ENCODE data around the gene GPAT3.
"Not testable (repeated sequence)": the region's sequence is repeated elsewhere in the genome, so short reads cannot be mapped to it uniquely, and the experiment has no call there.

GPAT3 gene

DNA sequence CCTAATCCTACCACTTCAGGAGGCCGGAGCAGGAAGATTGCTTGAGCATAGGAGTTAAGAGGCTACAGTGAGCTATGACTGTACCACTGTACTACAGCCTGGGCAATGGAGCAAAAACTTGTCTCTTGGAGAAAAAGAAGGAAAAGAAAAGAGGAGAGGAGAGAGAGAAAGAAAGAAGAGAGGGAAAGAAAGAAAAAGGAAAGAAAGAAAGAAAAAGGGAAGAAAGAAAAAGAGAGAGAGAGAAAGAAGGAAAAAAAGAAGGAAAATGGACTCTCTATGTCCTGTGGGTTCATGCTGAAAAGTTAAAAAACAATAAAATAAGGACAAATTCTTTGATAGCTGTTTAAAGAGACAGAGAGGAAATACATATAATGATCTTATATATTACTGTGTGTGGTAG, 37.7 kb upstream of the GPAT3 start:
- Mint-ChIP-seq H3K27ac (no peak overlapping the region), H3K4me3 (no peak overlapping the region), H3K36me3 (ENCODE audit: low read depth) (no peaks in the 10 kb centered on the region), H3K9me3 (no peaks in the 10 kb centered on the region), H3K4me1 (no peaks in the 10 kb centered on the region), H3K27me3 (ENCODE audit: low read depth) (peaks cover 6% of the 10 kb centered on the region)
- TF ChIP-seq, protein P1, sequence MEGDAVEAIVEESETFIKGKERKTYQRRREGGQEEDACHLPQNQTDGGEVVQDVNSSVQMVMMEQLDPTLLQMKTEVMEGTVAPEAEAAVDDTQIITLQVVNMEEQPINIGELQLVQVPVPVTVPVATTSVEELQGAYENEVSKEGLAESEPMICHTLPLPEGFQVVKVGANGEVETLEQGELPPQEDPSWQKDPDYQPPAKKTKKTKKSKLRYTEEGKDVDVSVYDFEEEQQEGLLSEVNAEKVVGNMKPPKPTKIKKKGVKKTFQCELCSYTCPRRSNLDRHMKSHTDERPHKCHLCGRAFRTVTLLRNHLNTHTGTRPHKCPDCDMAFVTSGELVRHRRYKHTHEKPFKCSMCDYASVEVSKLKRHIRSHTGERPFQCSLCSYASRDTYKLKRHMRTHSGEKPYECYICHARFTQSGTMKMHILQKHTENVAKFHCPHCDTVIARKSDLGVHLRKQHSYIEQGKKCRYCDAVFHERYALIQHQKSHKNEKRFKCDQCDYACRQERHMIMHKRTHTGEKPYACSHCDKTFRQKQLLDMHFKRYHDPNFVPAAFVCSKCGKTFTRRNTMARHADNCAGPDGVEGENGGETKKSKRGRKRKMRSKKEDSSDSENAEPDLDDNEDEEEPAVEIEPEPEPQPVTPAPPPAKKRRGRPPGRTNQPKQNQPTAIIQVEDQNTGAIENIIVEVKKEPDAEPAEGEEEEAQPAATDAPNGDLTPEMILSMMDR (IDR thresholded peaks at IDR 0.05; ENCODE audit: unreplicated experiment in 3 of 3) = no peak

DNA sequence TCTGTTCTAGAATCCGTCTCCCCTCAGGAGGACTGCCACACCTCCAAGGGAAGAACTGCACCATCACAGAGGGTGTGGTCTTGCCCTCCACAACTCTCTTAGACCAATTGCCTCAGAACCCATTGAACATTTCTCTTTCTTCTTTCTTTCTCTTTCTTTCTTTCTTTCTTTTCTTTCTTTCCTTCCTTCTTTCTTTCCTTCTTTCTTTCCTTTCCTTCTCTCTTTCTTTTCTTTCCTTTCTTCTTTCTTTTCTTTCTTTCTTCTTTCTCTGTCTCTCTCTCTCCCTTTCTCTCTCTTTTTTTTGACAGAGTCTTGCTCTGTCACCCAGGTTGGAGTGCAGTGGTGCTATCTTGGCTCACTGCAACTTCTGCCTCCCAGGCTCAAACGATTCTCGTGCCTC, 34.2 kb upstream of the GPAT3 start:
- not testable (repeated sequence) for H3K36me3 Mint-ChIP-seq (ENCODE audit: low read depth); H3K27ac Mint-ChIP-seq; H3K4me3 Mint-ChIP-seq; H3K27me3 Mint-ChIP-seq (ENCODE audit: low read depth); H3K9me3 Mint-ChIP-seq; H3K4me1 Mint-ChIP-seq

DNA sequence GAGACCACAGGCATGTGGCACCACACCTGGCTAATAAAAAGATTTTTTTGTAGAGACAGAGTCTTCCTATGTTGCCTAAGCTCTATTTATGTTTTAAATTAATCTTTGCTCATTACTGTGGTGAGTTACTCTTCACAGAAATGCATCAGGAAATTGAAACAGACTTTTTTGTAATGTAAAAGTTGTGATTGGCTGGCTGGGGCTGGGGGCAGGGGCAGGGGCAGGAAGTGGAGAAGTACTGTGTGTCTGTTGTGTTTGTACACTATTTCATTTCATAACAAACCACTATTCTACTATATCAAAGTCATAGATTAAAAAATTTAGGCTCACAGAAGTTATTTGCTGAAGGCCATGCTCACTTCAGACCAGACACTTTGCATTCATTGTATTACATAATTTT, 31.9 kb upstream of the GPAT3 start:
- H3K4me3 Mint-ChIP-seq = no peak overlapping the region
- no peaks in the 10 kb centered on the region for H3K9me3 Mint-ChIP-seq
- peaks cover 6% of the 10 kb centered on the region for H3K27me3 Mint-ChIP-seq (ENCODE audit: low read depth)
- TF ChIP-seq, protein P1 (IDR thresholded peaks at IDR 0.05; ENCODE audit: unreplicated experiment in 3 of 3) = no peak
- no peaks in the 10 kb centered on the region for H3K4me1 Mint-ChIP-seq
- H3K27ac Mint-ChIP-seq = no peak overlapping the region
- no peaks in the 10 kb centered on the region for H3K36me3 Mint-ChIP-seq (ENCODE audit: low read depth)

DNA sequence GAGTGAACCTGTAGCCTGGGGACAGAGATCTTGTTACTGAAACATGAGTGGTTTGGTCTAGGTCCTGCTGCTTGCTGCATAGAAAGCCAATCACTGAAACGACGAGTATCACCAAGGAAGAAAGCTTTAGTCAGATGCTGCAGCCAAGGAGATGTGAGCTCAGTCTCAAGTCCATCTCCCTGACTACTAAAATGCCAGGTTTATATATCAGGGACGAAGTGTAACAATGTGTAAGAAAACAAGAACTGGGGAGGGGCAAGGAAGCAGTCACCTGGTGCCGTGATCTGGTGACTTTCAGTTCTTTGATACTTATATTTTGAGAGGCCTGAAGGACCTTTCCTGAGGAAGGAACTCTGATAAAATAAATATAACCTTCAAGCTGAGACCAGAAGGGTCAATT, 31.4 kb upstream of the GPAT3 start:
- H3K27ac Mint-ChIP-seq = no peak overlapping the region
- TF ChIP-seq, protein P1 (IDR thresholded peaks at IDR 0.05; ENCODE audit: unreplicated experiment in 3 of 3) = no peak
- H3K36me3 Mint-ChIP-seq (ENCODE audit: low read depth) = no peaks in the 10 kb centered on the region
- no peak overlapping the region for H3K4me3 Mint-ChIP-seq
- H3K4me1 Mint-ChIP-seq = no peaks in the 10 kb centered on the region
- H3K9me3 Mint-ChIP-seq = no peaks in the 10 kb centered on the region
- H3K27me3 Mint-ChIP-seq (ENCODE audit: low read depth) = peaks cover 6% of the 10 kb centered on the region

DNA sequence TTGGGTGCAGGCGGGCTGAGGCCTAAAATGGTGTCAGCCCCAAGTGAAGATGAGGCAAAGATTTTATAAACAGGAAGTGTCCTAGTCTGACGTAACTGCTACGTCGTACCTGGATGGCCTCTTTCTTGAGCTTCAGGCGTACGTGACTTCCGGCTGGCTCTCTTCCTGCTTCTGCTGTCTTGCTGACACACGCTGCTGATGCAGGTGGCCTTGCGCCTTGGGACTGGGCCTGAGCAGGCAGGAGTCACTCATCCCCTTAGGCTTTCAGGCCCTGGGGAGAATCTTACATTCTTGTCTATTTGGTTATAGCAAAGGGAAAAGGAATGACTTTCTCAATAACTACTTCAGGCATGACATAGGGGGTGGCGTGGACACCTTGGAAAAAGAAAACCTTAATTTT, 30.9 kb upstream of the GPAT3 start:
- no peak overlapping the region for H3K4me3 Mint-ChIP-seq
- H3K4me1 Mint-ChIP-seq = no peaks in the 10 kb centered on the region
- H3K27me3 Mint-ChIP-seq (ENCODE audit: low read depth) = peaks cover 6% of the 10 kb centered on the region
- TF ChIP-seq, protein P1 (IDR thresholded peaks at IDR 0.05; ENCODE audit: unreplicated experiment in 3 of 3) = no peak
- H3K36me3 Mint-ChIP-seq (ENCODE audit: low read depth) = no peaks in the 10 kb centered on the region
- no peaks in the 10 kb centered on the region for H3K9me3 Mint-ChIP-seq
- H3K27ac Mint-ChIP-seq = no peak overlapping the region

DNA sequence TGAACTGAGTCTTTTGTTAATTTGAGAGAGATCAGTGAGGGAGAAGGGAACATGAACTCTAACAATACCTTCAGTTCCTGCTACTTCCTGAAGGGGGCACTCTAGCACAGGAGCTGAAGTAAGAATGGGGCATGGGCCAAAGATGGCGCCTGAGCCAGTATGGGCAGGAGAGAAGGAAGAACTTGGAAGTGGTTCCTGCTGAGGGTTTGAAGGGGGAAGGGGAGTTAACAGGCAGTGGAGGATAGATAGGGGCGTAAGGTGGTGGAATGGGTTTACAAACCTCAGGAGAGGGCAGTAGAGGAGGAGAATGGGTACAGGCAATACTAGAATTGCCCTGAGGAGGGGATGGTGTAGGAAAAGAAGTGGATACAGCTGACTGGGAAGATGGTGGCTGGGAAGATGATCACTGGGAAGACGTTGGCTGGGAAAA, 26.7 kb upstream of the GPAT3 start:
- TF ChIP-seq, protein P1 (IDR thresholded peaks at IDR 0.05; ENCODE audit: unreplicated experiment in 3 of 3) = peak; percentile 15 to 33 (median 31)
- H3K9me3 Mint-ChIP-seq; H3K36me3 Mint-ChIP-seq (ENCODE audit: low read depth); H3K27me3 Mint-ChIP-seq (ENCODE audit: low read depth); H3K4me1 Mint-ChIP-seq; H3K4me3 Mint-ChIP-seq; H3K27ac Mint-ChIP-seq: not testable (repeated sequence)
